Suppressor macrophage (primary cell): Measurements from ENCODE around the gene RNF34.

Experiments used
- DNase-seq, 4 experiments: peaks; one replicate each; pipeline ENCODE4 v3.0.0-alpha.2; 2020 to 2022

RNF34 gene

GRCh38 chr12:121440768-121441167 is 40.9 kb downstream of the RNF34 start:
- DNase-seq: no peak

- DNase-seq: peak in 2 of 4 experiments; percentile 14 to 34
These were observed 41.6 kb downstream of the RNF34 start for GRCh38 chr12:121441555-121441954.

GRCh38 chr12:121442028-121442948 is 42.4 kb downstream of the RNF34 start:
- DNase-seq: no peak

- DNase-seq: peak; percentile 82 to 92 (median 88)
These were observed 43.4 kb downstream of the RNF34 start for GRCh38 chr12:121443193-121443870.

GRCh38 chr12:121443911-121444841 is 44.3 kb downstream of the RNF34 start:
- no peak for DNase-seq

- DNase-seq: no peak
These were observed 44.9 kb downstream of the RNF34 start for GRCh38 chr12:121444842-121445202.

GRCh38 chr12:121446750-121447149 is 46.8 kb downstream of the RNF34 start:
- DNase-seq: peak in 1 of 4 experiments; percentile 30

GRCh38 chr12:121448771-121449315 is 48.9 kb downstream of the RNF34 start:
- DNase-seq: no peak

GRCh38 chr12:121451961-121452339 is 52.0 kb downstream of the RNF34 start:
- peak; percentile 30 to 65 (median 58) for DNase-seq

- DNase-seq: peak in 3 of 4 experiments; percentile 35 to 63 (median 36)
These were observed 52.5 kb downstream of the RNF34 start for GRCh38 chr12:121452340-121452984.

- DNase-seq: no peak
These were observed 53.1 kb downstream of the RNF34 start for GRCh38 chr12:121452985-121453360.

- DNase-seq: no peak
These were observed 53.7 kb downstream of the RNF34 start for GRCh38 chr12:121453629-121454028.

- no peak for DNase-seq
These were observed 55.0 kb downstream of the RNF34 start for GRCh38 chr12:121454921-121455320.

GRCh38 chr12:121455766-121456420 is 56.0 kb downstream of the RNF34 start:
- no peak for DNase-seq

- no peak for DNase-seq
These were observed 56.6 kb downstream of the RNF34 start for GRCh38 chr12:121456551-121456950.

GRCh38 chr12:121461048-121461447 is 61.1 kb downstream of the RNF34 start:
- peak; percentile 67 to 83 (median 78) for DNase-seq

GRCh38 chr12:121464331-121464730 is 64.4 kb downstream of the RNF34 start:
- no peak for DNase-seq

- peak in 3 of 4 experiments; percentile 61 to 78 (median 67) for DNase-seq
These were observed 66.2 kb downstream of the RNF34 start for GRCh38 chr12:121465921-121466793.

GRCh38 chr12:121466794-121467637 is 67.1 kb downstream of the RNF34 start:
- DNase-seq: peak; percentile 93 to 98 (median 96)
